ENCODE data around the gene TAF1L. TPM values are rescaled to one million over a fixed set of nuclear protein-coding genes. Genes with fewer than 3 reads are reported as not detected.
"Not testable (repeated sequence)": the region's sequence is repeated elsewhere in the genome, so short reads cannot be mapped to it uniquely, and the experiment has no call there.

TAF1L gene
- total and polyA plus RNA-seq, 4 donors = not detected

DNA sequence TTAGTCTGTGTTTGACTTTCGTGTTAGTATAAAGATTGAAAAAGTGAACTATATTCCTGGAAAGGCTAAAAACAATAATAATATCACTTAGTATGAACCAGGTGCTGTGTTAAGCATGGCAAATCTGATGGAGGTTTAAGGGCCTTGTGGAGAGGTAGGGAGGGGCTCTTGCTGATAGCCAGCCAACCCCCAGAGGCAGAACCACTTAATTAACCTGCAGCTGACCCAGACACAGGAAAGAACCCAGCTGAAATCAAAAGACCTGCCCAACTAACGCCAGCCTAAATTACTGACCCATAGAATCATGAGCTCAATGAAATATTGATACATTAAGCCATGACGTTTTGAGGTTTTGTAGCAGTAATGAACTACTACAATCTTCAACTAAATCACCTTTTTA is 28.3 kb upstream of the TAF1L start:
- no peak for DNase-seq (ENCODE audit: low spot score)
- TF ChIP-seq JUND (IDR thresholded peaks at IDR 0.05) (no peak), EGR1 (IDR thresholded peaks at IDR 0.05; ENCODE audit: low read depth in 2 of 2) (no peak), YY1 (IDR thresholded peaks at IDR 0.05) (no peak), TAF1 (conservative IDR thresholded peaks at IDR 0.05) (no peak), RAD21 (IDR thresholded peaks at IDR 0.05) (no peak), GABPA (IDR thresholded peaks at IDR 0.05 in 1 of 2, conservative IDR thresholded peaks at IDR 0.05 in 1 of 2) (no peak), NR2F2 (IDR thresholded peaks at IDR 0.05) (no peak)
- TF ChIP-seq, protein P1, sequence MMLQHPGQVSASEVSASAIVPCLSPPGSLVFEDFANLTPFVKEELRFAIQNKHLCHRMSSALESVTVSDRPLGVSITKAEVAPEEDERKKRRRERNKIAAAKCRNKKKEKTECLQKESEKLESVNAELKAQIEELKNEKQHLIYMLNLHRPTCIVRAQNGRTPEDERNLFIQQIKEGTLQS (IDR thresholded peaks at IDR 0.05) = no peak
- Histone ChIP-seq H3K36me3 (ENCODE audit: control insufficient read depth in 4 of 4, insufficient read depth in 3 of 4, low read depth in 1 of 4, low read length in 3 of 4) (no peaks in the 10 kb centered on the region), H3K4me3 (ENCODE audit: low read depth in 1 of 3, low read length in 3 of 3) (no peak overlapping the region), H3K4me1 (ENCODE audit: control insufficient read depth in 4 of 4, insufficient read depth in 4 of 4, low read length in 3 of 4) (no peaks in the 10 kb centered on the region), H3K9ac (ENCODE audit: low read depth in 1 of 2, low read length in 2 of 2) (no peak overlapping the region), H3K27me3 (ENCODE audit: control insufficient read depth in 4 of 4, insufficient read depth in 4 of 4, low read length in 3 of 4) (peaks cover 0 to 2% (median 0%) of the 10 kb centered on the region in 4 donors), H3K9me3 (ENCODE audit: control insufficient read depth in 4 of 4, low read length in 3 of 4) (no peaks in the 10 kb centered on the region), H3K27ac (ENCODE audit: low read depth in 1 of 2, low read length in 2 of 2) (no peak overlapping the region)
- 54% methylated on average over 3 of the region's 3 CpGs for WGBS

DNA sequence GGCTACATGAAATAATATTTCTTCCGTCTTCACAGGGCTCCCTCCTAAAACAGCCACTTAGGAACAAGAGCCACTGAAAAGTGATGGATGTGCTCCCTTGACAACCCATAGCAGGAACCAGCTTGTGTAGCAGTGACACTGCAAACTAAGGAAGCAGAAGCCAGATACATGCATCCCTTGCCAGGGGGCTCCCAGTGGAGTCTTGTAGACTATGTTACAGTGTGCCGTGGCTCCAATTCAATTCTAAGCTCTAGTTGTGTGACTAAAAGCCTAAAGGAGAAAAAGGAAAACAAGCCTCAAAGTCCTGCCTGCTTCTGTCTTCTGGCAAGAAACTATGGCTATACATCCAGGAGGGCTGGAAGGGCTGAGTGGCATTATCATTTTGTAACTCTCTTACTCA is 12.2 kb upstream of the TAF1L start:
- DNase-seq (ENCODE audit: low spot score) = no peak
- Histone ChIP-seq H3K27me3 (ENCODE audit: control insufficient read depth in 4 of 4, insufficient read depth in 4 of 4, low read length in 3 of 4) (peaks cover 0 to 3% (median under 1%) of the 10 kb centered on the region in 4 donors), H3K9ac (ENCODE audit: low read depth in 1 of 2, low read length in 2 of 2) (no peak overlapping the region), H3K4me1 (ENCODE audit: control insufficient read depth in 4 of 4, insufficient read depth in 4 of 4, low read length in 3 of 4) (no peaks in the 10 kb centered on the region), H3K36me3 (ENCODE audit: control insufficient read depth in 4 of 4, insufficient read depth in 3 of 4, low read depth in 1 of 4, low read length in 3 of 4) (no peaks in the 10 kb centered on the region), H3K4me3 (ENCODE audit: low read depth in 1 of 3, low read length in 3 of 3) (no peak overlapping the region), H3K9me3 (ENCODE audit: control insufficient read depth in 4 of 4, low read length in 3 of 4) (peaks cover 0 to 3% (median 0%) of the 10 kb centered on the region in 4 donors), H3K27ac (ENCODE audit: low read depth in 1 of 2, low read length in 2 of 2) (no peak overlapping the region)
- no peak for TF ChIP-seq HNF4A (conservative IDR thresholded peaks at IDR 0.05)
- no peak for TF ChIP-seq RXRA (IDR thresholded peaks at IDR 0.05)
- TF ChIP-seq, protein P2, sequence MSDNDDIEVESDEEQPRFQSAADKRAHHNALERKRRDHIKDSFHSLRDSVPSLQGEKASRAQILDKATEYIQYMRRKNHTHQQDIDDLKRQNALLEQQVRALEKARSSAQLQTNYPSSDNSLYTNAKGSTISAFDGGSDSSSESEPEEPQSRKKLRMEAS (IDR thresholded peaks at IDR 0.05) = no peak
- TF ChIP-seq REST (IDR thresholded peaks at IDR 0.05) = no peak
- 71% methylated on average over 2 of the region's 2 CpGs for WGBS

- no peaks in the 10 kb centered on the region for H3K9me3 ChIP-seq (ENCODE audit: control insufficient read depth in 4 of 4, low read length in 3 of 4)
- H3K9ac ChIP-seq (ENCODE audit: low read depth in 1 of 2, low read length in 2 of 2) = no peak overlapping the region
- no peaks in the 10 kb centered on the region for H3K4me1 ChIP-seq (ENCODE audit: control insufficient read depth in 4 of 4, insufficient read depth in 4 of 4, low read length in 3 of 4)
- no peak for TF ChIP-seq RXRA (IDR thresholded peaks at IDR 0.05)
- no peak for TF ChIP-seq GABPA (IDR thresholded peaks at IDR 0.05 in 1 of 2, conservative IDR thresholded peaks at IDR 0.05 in 1 of 2)
- TF ChIP-seq HNF4G (IDR thresholded peaks at IDR 0.05) = no peak
- TF ChIP-seq REST (IDR thresholded peaks at IDR 0.05) = no peak
- no peak for TF ChIP-seq FOXA2 (IDR thresholded peaks at IDR 0.05)
- DNase-seq (ENCODE audit: low spot score) = no peak
- 57% methylated on average over 2 of the region's 2 CpGs for WGBS
- H3K27ac ChIP-seq (ENCODE audit: low read depth in 1 of 2, low read length in 2 of 2) = no peak overlapping the region
- H3K4me3 ChIP-seq (ENCODE audit: low read depth in 1 of 3, low read length in 3 of 3) = no peak overlapping the region
- H3K36me3 ChIP-seq (ENCODE audit: control insufficient read depth in 4 of 4, insufficient read depth in 3 of 4, low read depth in 1 of 4, low read length in 3 of 4) = no peaks in the 10 kb centered on the region
- H3K27me3 ChIP-seq (ENCODE audit: control insufficient read depth in 4 of 4, insufficient read depth in 4 of 4, low read length in 3 of 4) = peaks cover 0 to 1% (median 0%) of the 10 kb centered on the region in 4 donors
Observed at GRCh38 chr9:32644698-32645097, 9.2 kb upstream of the TAF1L start.

GRCh38 chr9:32633151-32633550 is 2.3 kb downstream of the TAF1L start:
- H3K4me3 ChIP-seq (ENCODE audit: low read depth in 1 of 3, low read length in 3 of 3); H3K9ac ChIP-seq (ENCODE audit: low read depth in 1 of 2, low read length in 2 of 2); H3K36me3 ChIP-seq (ENCODE audit: control insufficient read depth in 4 of 4, insufficient read depth in 3 of 4, low read depth in 1 of 4, low read length in 3 of 4); H3K27ac ChIP-seq (ENCODE audit: low read depth in 1 of 2, low read length in 2 of 2); H3K4me1 ChIP-seq (ENCODE audit: control insufficient read depth in 4 of 4, insufficient read depth in 4 of 4, low read length in 3 of 4); H3K9me3 ChIP-seq (ENCODE audit: control insufficient read depth in 4 of 4, low read length in 3 of 4); DNase-seq (ENCODE audit: low spot score); H3K27me3 ChIP-seq (ENCODE audit: control insufficient read depth in 4 of 4, insufficient read depth in 4 of 4, low read length in 3 of 4): not testable (repeated sequence)
- WGBS = 67% methylated on average over 5 of the region's 5 CpGs
